NOMO-1 treated with DMSO at 0.1 percent for 48 hours (cell line): ENCODE measurements around the gene AMHR2.

Source experiments
- DNase-seq: peaks from one replicate; lab custom pipeline; 2025; ENCODE audit not compliant: unreplicated experiment; lab: John Stamatoyannopoulos, UW

The AMHR2 gene

GRCh38 chr12:53479331-53479730 is 55.7 kb downstream of the AMHR2 start:
- DNase-seq, result no peak

- no peak for DNase-seq
Measured at GRCh38 chr12:53480491-53481442, 57.1 kb downstream of the AMHR2 start.
